Upper lobe of left lung (tissue), 6 donors: Measurements from ENCODE around the gene OLFM2. TPM values are rescaled to one million over a fixed set of nuclear protein-coding genes. Genes with fewer than 3 reads are reported as not detected.
"Not testable (repeated sequence)": the region's sequence is repeated elsewhere in the genome, so short reads cannot be mapped to it uniquely, and the experiment has no call there.

Experiments
- ATAC-seq, 2 donors: fragments of 200-7000 bp; cut with Tn5 transposase; one replicate each; pipeline ENCODE4 v1.9.1; 2022; ENCODE audit warnings: mild to moderate bottlenecking in 2 of 2, moderate library complexity in 2 of 2; ENCODE audit not compliant: low FRiP score in 2 of 2
- DNase-seq, 2 donors: peaks; one replicate each; pipeline ENCODE4 v3.0.0-alpha.2; 2019 to 2020
- H3K27ac ChIP-seq, 4 donors: fragments of 200-600 bp; sonication (generic); one replicate each; pipeline ENCODE4 v1.5.1; 2016 to 2019
- H3K27me3 ChIP-seq, 4 donors: fragments of 200-600 bp; sonication (generic); one replicate each; pipeline ENCODE4 v1.5.1; 2017 to 2019
- H3K36me3 ChIP-seq, 4 donors: fragments of 200-600 bp; sonication (generic); one replicate each; pipeline ENCODE4 v1.5.1; 2016 to 2019
- H3K4me1 ChIP-seq, 4 donors: fragments of 200-600 bp; sonication (generic); one replicate each; pipeline ENCODE4 v1.5.1; 2018 to 2019
- H3K4me3 ChIP-seq, 4 donors: fragments of 200-600 bp; sonication (generic); one replicate each; pipeline ENCODE4 v1.5.1; 2017 to 2019; ENCODE audit warnings: mild to moderate bottlenecking in 2 of 4, moderate library complexity in 1 of 4
- H3K9me3 ChIP-seq, 4 donors: fragments of 200-600 bp; sonication (generic); one replicate each; pipeline ENCODE4 v1.5.1; 2018 to 2019
- EP300 ChIP-seq, 4 donors: sonication (generic); formaldehyde crosslinking; IDR thresholded peaks; one replicate each; pipeline ENCODE4 v1.5.1; 2017; ENCODE audit warnings: antibody characterized with exemption in 4 of 4, control low read depth in 2 of 4
- POLR2A ChIP-seq, 4 donors: fragments of 450-650 bp; IDR thresholded peaks; one replicate each; pipeline ENCODE4 v1.5.1; 2016 to 2017; ENCODE audit warnings: antibody characterized with exemption in 4 of 4, mild to moderate bottlenecking in 2 of 4
- POLR2AphosphoS5 ChIP-seq, 2 donors: sonication (generic); formaldehyde crosslinking; IDR thresholded peaks; one replicate each; pipeline ENCODE4 v1.5.1; 2017; ENCODE audit warnings: antibody characterized with exemption in 2 of 2
- WGBS, 2 donors: methylation state at CpG; one replicate each; pipeline ENCODE4 v1.1.5; 2017 to 2018; 5-methylcytosine and 5-hydroxymethylcytosine counted together
- total RNA-seq, 6 donors: library from RNA; depleted of rRNA in 4 of 6; stranded (reverse); fragments of >200 nt in 4 of 6; gene quantifications; one replicate each; pipeline versions ENCODE4 v1.1.0 to v1.2.1, GENCODE V29; 2016 to 2021
- TF ChIP-seq, protein P1 (sequence below), 6 experiments: fragments of 450-650 bp in 4 of 6; fragments of 200-600 bp in 2 of 6; sonication (generic) in 2 of 6; IDR thresholded peaks; one replicate each; pipeline ENCODE4 v1.5.1; 2016 to 2019; ENCODE audit warnings: antibody characterized with exemption in 6 of 6
- donor health status: DM: no; HTN: no; CAD: no; lungs with moderate emphysema.
- donor health status: DM: no; HTN: yes; CAD: no; lungs with severe emphysema.

OLFM2 gene
- total RNA-seq, 6 donors from 2014 or later, result 0.98 to 11.3 (median 4.7) TPM; not detected in 1

DNA sequence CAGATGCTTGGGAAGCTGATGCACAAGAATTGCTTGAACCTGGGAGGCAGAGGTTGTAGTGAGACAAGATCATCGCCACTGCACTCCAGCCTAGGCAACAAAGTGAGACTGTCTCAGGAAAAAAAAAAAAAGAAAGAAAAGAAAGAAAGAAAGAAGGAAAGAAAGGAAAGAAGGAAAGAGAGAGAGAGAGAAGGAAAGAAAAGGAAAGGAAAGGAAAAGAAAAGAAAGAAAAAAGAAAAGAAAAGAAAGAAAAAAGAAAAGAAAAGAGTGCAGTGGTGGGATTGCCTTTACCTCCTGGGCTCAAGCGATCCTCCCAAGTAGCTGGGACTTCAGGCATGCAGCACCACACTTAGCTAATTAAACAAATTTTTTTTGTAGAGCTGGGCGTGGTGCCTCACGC, 12.9 kb downstream of the OLFM2 start:
- 83 to 96% methylated on average over 4 of the region's 4 CpGs for WGBS, 2 donors
- no peaks in the 10 kb centered on the region for H3K27me3 ChIP-seq

DNA sequence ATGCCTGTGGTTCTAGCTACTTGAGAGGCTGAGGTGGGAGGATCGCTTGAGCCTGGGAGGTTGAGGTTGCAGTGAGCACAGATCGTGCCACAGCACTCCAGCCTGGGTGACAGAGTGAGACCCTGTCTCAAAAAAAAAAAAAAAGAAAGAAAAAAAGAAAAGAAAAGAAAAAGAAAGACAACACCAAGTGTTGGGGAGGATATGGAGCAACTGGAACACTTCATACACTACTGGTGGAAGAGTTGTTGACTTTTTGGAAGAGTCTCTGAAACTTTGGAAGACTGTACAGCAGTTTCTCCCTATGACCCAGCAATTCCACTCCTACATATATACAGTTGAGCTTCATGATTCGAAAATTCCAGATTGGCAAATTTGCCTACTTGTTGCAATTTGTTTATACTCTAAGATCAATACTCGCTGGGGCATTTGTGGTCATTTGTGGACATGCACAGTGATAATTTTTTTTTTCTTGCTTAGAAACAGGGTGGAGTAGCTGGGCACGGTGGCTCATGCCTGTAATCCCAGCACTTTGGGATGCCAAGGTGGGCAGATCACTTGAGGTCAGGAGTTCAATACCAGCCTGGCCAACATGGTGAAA, 13.4 kb downstream of the OLFM2 start:
- not testable (repeated sequence) for H3K9me3 ChIP-seq, ATAC-seq, H3K4me1 ChIP-seq, H3K27ac ChIP-seq, H3K36me3 ChIP-seq, H3K27me3 ChIP-seq, H3K4me3 ChIP-seq, DNase-seq
- WGBS, 2 donors, result 82 to 83% methylated on average over 5 of the region's 5 CpGs

More for the DNA sequence above, 12.9 kb downstream of the OLFM2 start:
- H3K27ac ChIP-seq, result no peak overlapping the region
- H3K4me3 ChIP-seq, result no peak overlapping the region
- DNase-seq (no peak), ATAC-seq (no peak)
- TF ChIP-seq POLR2A (IDR thresholded peaks at IDR 0.05) (no peak), POLR2AphosphoS5 (IDR thresholded peaks at IDR 0.05) (no peak), EP300 (IDR thresholded peaks at IDR 0.05) (no peak)
- TF ChIP-seq, protein P1, sequence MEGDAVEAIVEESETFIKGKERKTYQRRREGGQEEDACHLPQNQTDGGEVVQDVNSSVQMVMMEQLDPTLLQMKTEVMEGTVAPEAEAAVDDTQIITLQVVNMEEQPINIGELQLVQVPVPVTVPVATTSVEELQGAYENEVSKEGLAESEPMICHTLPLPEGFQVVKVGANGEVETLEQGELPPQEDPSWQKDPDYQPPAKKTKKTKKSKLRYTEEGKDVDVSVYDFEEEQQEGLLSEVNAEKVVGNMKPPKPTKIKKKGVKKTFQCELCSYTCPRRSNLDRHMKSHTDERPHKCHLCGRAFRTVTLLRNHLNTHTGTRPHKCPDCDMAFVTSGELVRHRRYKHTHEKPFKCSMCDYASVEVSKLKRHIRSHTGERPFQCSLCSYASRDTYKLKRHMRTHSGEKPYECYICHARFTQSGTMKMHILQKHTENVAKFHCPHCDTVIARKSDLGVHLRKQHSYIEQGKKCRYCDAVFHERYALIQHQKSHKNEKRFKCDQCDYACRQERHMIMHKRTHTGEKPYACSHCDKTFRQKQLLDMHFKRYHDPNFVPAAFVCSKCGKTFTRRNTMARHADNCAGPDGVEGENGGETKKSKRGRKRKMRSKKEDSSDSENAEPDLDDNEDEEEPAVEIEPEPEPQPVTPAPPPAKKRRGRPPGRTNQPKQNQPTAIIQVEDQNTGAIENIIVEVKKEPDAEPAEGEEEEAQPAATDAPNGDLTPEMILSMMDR (IDR thresholded peaks at IDR 0.05), result no peak
- no peaks in the 10 kb centered on the region for H3K4me1 ChIP-seq
- no peaks in the 10 kb centered on the region for H3K36me3 ChIP-seq
- H3K9me3 ChIP-seq, result no peaks in the 10 kb centered on the region

DNA sequence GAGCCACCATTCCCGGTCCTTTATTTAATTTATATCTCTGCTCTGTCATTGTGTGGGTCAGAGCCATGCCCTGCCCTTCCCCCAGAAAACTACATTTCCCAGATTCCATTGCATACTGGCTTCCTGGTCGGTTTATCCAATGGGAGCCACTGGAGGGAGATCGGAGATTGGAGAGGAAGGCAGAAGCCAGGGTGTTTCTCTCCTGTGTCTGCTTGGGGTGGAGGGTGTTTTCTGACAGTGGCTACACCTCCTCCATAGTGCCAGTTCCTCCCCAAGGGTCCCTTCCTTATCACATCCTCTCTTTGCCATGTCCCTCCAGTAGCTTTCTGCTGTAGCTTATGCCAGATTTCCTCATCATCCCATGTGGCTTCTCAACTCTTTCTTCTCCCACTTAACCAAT, 19.0 kb downstream of the OLFM2 start:
- H3K4me3 ChIP-seq, result no peak overlapping the region
- peaks cover 13 to 22% (median 21%) of the 10 kb centered on the region in 4 donors for H3K4me1 ChIP-seq
- peaks cover 0 to 24% (median 14%) of the 10 kb centered on the region in 4 donors for H3K27me3 ChIP-seq
- no peaks in the 10 kb centered on the region for H3K9me3 ChIP-seq
- no peak for TF ChIP-seq EP300 (IDR thresholded peaks at IDR 0.05)
- TF ChIP-seq, protein P1 (IDR thresholded peaks at IDR 0.05), result peak in 1 of 6 experiments; percentile 6
- peak in 1 of 2 donors; percentile 27 for DNase-seq
- no peaks in the 10 kb centered on the region for H3K36me3 ChIP-seq
- no peak overlapping the region for H3K27ac ChIP-seq
- ATAC-seq, result peak; percentile 34 to 69
- 3 to 6% methylated on average over 3 of the region's 3 CpGs for WGBS, 2 donors

DNA sequence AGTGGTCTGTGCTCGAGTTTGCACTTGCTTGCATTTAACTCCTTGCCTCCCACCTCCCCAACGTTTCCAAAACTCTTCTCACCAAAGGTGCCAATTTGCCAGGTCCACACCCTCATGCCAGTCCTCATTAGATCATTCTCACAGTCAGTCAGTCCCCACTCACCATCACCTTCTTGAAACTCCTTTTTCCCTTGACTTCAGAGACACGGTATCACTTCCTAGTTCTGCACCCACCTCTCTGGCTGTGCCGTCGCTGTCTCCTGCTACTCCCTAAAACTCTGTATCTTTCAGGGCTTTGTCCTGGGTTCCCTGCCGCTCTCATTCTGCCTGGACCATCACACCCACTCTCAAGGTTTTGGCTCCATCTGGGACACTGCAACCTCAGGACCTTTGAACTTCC, 19.6 kb downstream of the OLFM2 start:
- no peak for ATAC-seq
- 49 to 55% methylated on average over 6 of the region's 6 CpGs for WGBS, 2 donors
- no peak overlapping the region for H3K27ac ChIP-seq

DNA sequence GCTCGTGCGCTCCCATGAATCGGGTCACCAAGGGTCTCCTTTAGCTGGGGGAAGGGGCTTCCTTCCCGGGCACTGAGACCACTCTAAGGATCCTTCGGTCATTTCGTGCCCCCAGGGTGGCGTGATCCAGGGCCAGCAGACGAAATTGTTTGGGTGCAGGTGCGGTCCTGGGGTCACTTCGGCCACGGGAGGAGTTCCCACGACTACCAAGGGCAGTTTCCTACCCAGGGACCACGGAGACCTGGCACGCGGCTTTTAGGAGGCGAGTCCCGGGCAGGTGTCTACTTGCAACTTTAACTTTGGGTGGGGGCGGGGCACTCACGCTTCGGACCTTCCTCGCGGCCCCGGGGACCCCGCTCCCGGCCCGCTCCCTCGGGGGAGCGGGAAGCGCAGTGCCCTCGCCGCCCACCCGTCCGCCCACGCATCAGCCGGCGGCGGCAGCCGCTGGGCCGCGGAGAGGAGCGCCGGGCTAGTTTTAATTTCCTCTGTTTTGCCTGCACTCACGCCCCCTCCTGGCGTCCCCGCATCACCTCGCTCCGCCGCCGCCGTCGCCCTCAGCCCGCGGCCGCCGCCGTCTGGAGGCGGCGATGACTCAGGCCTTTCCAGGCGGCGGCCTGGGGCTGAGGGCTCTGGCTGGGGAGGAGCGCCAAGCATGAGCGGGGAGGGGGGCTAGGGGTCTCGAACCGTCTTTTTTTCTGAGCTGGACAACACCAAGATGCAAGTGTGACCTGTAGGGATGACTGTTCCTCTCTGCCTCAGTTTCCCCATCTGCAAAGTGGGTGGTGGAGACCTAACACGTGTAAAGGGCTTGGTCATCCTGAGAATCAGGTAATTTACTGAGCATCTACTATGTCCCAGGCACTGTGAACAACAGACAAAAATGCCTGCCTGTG, 21.8 kb downstream of the OLFM2 start:
- Histone ChIP-seq H3K27me3 (peaks cover 0 to 28% (median 14%) of the 10 kb centered on the region in 4 donors), H3K9me3 (no peaks in the 10 kb centered on the region), H3K36me3 (no peaks in the 10 kb centered on the region), H3K27ac (peak overlapping the region in 1 of 4 donors; percentile 44), H3K4me3 (peak overlapping the region; percentile 32 to 56 (median 52)), H3K4me1 (peaks cover 13 to 22% (median 21%) of the 10 kb centered on the region in 4 donors)
- ATAC-seq, result peak; percentile 47 to 91
- whole genome bisulfite sequencing, 2 donors, result 0 to 3% methylated on average over 5 to 39 of the region's 65 CpGs
- DNase-seq, result peak; percentile 69 to 94
- TF ChIP-seq EP300 (IDR thresholded peaks at IDR 0.05), result no peak
- TF ChIP-seq, protein P1 (IDR thresholded peaks at IDR 0.05), result peak; percentile 29 to 70 (median 59)

More for the DNA sequence above, 19.6 kb downstream of the OLFM2 start:
- Histone ChIP-seq H3K4me3 (no peak overlapping the region), H3K4me1 (peaks cover 13 to 22% (median 21%) of the 10 kb centered on the region in 4 donors), H3K36me3 (no peaks in the 10 kb centered on the region), H3K27me3 (peaks cover 0 to 28% (median 14%) of the 10 kb centered on the region in 4 donors), H3K9me3 (no peaks in the 10 kb centered on the region)
- TF ChIP-seq POLR2A (IDR thresholded peaks at IDR 0.05), result no peak
- TF ChIP-seq, protein P1 (IDR thresholded peaks at IDR 0.05), result no peak
- TF ChIP-seq POLR2AphosphoS5 (IDR thresholded peaks at IDR 0.05), result no peak
- TF ChIP-seq EP300 (IDR thresholded peaks at IDR 0.05), result no peak
- DNase-seq, result no peak
